Esophagus squamous epithelium (tissue), 4 donors: Measurements from ENCODE around the gene IGLL5.

Source experiments
- CTCF ChIP-seq, 6 experiments: fragments of 450-650 bp in 4 of 6; fragments of 200-600 bp in 2 of 6; sonication (generic) in 2 of 6; IDR thresholded peaks; one replicate each; pipeline ENCODE4 v1.5.1; 2016 to 2019; ENCODE audit warnings: antibody characterized with exemption in 6 of 6, mild to moderate bottlenecking in 4 of 6, moderate library complexity in 4 of 6
- POLR2A ChIP-seq, 4 donors: fragments of 450-650 bp; IDR thresholded peaks; one replicate each; pipeline ENCODE4 v1.6.1; 2017; ENCODE audit warnings: antibody characterized with exemption in 4 of 4, mild to moderate bottlenecking in 4 of 4, moderate library complexity in 3 of 4

- TF ChIP-seq CTCF (IDR thresholded peaks at IDR 0.05) (no peak), POLR2A (IDR thresholded peaks at IDR 0.05) (no peak)
These were observed 36.9 kb downstream of the IGLL5 start for GRCh38 chr22:22924369-22925145.
